Bronchial smooth muscle cell (primary cell): ENCODE results near the gene PGM5. TPM values are rescaled to one million over a fixed set of nuclear protein-coding genes. Genes with fewer than 3 reads are reported as not detected.

Source experiments
- total RNA-seq: library from RNA; depleted of rRNA; stranded (reverse); fragments of >200 nt; gene quantifications from 2 replicates; pipeline ENCODE4 v1.2.1, GENCODE V29; 2014

Gene PGM5
- total RNA-seq: 49.6 and 121 TPM in 2 replicates

DNA sequence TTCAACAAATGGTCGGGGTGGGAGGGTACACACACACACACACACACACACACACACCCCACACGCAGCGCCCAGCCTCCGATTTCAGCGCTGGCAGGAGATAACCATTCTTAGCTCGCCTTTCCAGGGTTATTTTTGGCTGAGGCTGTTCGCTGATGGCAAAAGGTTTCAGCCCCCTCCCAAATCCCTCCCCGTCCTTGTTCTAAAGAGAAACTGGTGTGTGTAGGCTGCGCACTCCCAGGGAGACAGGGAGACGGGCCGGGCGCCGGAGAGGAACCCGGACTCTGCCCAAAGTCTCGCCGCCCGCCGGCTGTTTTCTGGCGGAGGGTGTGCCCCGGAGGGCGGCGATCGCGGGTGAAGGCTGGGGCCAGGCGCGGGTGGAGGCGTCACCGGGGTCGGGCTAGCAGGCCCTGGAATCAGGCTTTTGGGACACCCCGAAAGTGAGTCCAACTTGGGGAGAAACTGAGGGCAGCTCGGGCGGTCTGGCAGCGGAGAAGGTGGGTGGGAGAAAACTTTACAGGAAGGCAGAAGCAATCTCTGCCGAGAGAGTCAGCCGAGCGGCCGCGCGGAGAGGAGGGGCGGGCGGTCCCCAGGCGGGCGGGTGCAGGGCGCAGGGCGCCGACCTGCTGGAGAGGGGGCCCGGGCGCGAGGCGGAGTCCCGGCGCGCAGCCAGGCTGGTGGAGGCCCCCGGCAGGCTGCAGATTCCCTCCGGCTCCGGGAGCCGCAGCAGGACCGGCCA, at the start of gene PGM5:
Gene PGM5 (plus strand): TSS at position 232 of the 739 bp plus-strand sequence. CDS start 517 bp downstream, outside the sequence.

DNA sequence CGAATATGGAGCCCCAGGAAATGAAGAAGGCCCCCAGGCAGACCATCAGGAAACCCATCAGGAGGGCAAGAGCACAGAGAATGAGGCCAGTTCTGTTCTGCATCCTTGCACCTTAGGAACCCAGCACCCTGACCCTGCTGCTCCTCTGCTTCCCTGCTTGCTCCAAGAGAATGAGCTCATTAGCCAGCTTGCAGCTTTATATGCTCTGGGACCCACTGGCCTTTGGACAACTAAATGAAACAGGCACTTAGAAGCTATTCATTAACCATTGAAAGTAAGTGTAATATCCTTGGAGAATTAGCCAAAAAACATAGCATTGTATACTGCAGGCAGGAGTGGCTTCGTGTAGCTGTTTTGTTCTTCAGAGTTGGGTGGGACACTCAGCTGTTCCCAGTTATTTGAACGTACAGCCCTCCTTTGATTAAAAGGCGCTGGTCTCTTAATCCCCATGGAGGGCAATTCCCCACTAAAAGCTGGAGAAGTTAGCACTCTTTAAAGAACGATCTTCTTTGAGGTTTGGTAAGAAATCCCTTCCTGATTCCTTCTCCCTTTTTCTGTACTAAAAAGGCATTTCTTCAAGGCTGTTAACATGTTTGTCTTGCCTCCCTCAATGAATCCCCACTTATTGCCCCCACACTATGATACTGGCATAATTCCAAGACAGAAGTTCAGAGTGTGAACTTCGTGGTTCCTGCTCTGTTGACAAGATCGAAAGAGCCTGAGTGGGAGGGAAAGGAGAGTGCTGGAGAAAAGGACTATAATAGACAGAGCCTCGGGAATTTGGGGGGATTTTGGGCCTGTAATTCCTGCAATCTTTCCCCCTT, 184.5 kb downstream of the PGM5 start, which contains the start of gene TMEM252:
Gene TMEM252 (minus strand): TSS at position 172 of the 824 bp plus-strand sequence. CDS start 69 bp downstream, at position 103.

Other genes with a start within 250 kb of the PGM5 start
- gene ZNG1C, start 114.6 kb upstream of the PGM5 start, total RNA-seq: 22.1 and 25.5 TPM in 2 replicates
- gene FOXD4L3, start 53.7 kb upstream of the PGM5 start, total RNA-seq: not detected in 2 replicates
- gene TMEM252, start 184.3 kb downstream of the PGM5 start, total RNA-seq: not detected in 2 replicates